VCaP (cell line): ENCODE data around the gene NDN.

Experiments used
- H3K27ac ChIP-seq: fragments of 450-650 bp; 2 replicates; pipeline ENCODE4 v1.5.1; 2017
- CTCF ChIP-seq: fragments of 450-650 bp; conservative IDR thresholded peaks from 2 replicates; pipeline ENCODE4 v1.5.1; 2017; ENCODE audit warnings: mild to moderate bottlenecking, moderate library complexity

Gene NDN

GRCh38 chr15:23690450-23690852 lies 3.3 kb upstream of the NDN start:
- TF ChIP-seq CTCF, result no peak
- no peak overlapping the region for H3K27ac ChIP-seq

DNA sequence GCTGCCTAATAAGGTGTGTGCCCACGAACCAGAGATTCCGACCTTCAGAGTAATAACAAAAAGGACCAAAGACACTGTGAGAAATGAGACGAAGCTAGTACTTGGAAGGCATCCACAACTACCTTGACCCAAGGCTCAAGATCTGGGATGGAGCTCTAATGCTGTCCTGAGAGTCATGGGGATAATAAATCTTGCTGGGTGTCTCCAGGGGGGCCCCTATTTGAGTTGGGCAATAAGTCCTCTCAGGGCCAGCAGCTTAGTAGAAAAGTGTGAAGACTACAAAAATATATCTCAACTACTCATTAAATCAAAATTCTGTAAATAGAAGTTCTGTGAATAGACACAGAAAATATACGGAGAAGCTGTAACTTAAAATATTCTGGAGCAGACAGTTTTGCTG lies 2.9 kb upstream of the NDN start:
- H3K27ac ChIP-seq, result no peak overlapping the region
- no peak for TF ChIP-seq CTCF

DNA sequence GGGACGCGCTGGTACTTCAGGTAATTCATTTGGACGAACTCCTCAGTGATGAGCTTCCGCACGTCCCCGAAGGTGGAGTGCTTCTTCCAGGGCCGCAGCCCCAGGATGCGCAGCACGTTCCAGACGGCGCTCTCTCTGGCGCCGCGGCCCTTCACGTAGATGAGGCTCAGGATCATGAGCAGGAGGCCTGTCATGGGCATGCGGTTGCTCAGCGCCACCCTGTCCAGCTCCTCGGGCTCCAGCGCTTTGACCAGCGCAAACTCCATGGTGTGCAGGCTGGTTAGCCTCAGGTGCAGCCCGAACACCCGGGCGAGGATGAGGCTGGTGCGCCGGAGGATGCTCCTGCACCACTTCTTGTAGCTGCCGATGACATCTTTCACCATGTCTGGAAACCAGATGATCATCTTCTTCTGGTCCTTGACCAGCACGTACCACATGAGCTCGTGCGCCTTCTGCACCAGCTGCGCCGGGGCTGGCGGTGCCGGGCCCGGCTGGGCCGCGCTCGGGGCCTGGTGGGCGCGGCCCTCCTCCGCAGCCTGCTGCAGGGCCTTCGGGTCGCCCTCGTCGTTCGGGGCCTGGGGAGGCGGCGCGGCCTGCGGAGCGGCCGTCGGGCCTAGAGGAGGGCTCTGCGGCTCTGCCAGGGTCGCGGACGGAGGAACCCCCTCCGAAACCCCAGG lies 501 bp downstream of the NDN start:
- peak overlapping the region; percentile 73 for H3K27ac ChIP-seq
- TF ChIP-seq CTCF, result no peak

GRCh38 chr15:23671481-23671880 lies 15.6 kb downstream of the NDN start:
- no peak overlapping the region for H3K27ac ChIP-seq
- no peak for TF ChIP-seq CTCF

DNA sequence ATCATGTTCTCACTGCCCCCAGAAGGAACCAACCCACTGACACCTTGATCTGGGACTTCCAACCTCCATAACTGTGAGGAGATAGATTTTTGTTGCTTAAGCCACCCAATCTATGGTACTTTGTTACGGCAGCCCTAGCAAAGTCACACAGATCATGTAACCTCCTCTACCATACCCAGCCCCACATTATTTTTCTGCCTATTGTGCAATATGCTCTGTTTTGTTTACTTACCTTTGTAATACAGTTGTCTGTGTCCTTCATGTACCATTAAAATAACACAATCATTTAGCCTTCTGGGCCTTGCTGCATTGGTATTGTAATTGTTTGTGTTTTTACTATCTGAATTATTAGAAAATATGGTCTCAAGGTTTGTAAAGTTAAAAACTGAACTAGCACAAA lies 16.1 kb downstream of the NDN start:
- no peak overlapping the region for H3K27ac ChIP-seq
- no peak for TF ChIP-seq CTCF

- H3K27ac ChIP-seq, result no peak overlapping the region
- TF ChIP-seq CTCF, result 0 out of 2 replicates have a peak, but pooled peaks have one; percentile 23
Observed at GRCh38 chr15:23663232-23663631, 23.9 kb downstream of the NDN start.

DNA sequence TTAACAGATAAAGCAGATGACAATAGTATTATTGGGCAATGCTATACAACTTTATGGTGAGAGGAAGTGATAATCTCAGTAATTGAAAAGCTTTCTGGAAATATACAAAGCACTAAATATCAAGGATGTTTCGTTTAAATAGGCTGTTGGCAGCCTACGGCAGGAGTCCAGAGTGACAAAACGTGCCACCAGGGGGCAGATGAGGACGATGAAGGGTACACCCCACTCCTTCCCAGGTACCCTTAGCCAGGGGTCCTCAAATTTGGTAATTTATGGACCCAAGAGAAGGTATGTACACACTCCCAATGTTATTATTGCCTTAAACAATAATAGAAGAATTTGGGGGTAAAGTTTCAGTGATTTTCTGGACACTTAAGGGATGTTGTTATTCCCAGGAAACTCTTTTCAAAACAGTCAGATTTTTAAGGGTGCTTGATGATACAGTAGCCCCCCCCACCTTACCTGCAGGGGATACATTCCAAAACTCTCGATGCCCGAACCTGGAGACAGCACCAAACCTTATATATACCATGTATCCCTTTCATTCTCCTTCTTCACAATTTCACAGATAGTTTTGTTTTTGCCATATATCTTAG lies 38.1 kb downstream of the NDN start:
- no peak overlapping the region for H3K27ac ChIP-seq
- peak; percentile 86 for TF ChIP-seq CTCF
